ENCODE measurements around the gene SSC5D. TPM values are rescaled to one million over a fixed set of nuclear protein-coding genes. Genes with fewer than 3 reads are reported as not detected.
A peak's percentile ranks its signal among the peaks of the same experiment; 100 is the strongest.

Gene SSC5D
- total RNA-seq, 1 donor from 2014 or later = 34.5 TPM

GRCh38 chr19:55477905-55478304 lies 10.3 kb upstream of the SSC5D start:
- peaks cover 41% of the 10 kb centered on the region for H3K4me1 Mint-ChIP-seq (ENCODE audit: low read depth)
- TF ChIP-seq CTCF (IDR thresholded peaks at IDR 0.05) = no peak
- peak; percentile 70 for DNase-seq (ENCODE audit: low spot score)
- H3K4me3 Mint-ChIP-seq (ENCODE audit: unreplicated experiment) = peak overlapping the region; percentile 94
- H3K27ac Mint-ChIP-seq (ENCODE audit: unreplicated experiment) = peak overlapping the region; percentile 67
- no peaks in the 10 kb centered on the region for H3K9me3 Mint-ChIP-seq (ENCODE audit: low read depth)
- H3K27me3 Mint-ChIP-seq (ENCODE audit: low read depth) = no peaks in the 10 kb centered on the region
- no peaks in the 10 kb centered on the region for H3K36me3 Mint-ChIP-seq (ENCODE audit: low read depth)

DNA sequence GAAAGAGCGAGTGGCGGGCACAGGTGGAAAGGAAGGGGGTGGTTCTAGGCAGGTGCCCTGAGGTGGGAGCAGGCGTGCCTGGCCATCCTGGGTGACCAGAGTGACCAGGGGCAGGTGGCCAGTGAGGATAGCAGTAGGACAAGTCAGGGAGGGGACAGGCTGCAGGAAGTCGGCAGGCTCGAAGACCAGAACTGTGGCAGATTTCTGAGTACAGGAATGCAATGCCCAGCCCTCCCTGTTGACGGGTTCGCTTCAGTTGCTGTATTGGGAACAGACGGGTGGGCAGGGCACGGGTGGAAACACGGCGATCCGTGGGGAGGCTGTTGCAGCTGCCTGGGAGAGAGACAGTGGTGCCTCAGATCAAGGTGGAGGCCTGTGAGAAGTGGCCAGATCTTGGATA lies 9.9 kb upstream of the SSC5D start:
- peak; percentile 86 for DNase-seq (ENCODE audit: low spot score)
- Mint-ChIP-seq H3K36me3 (ENCODE audit: low read depth) (no peaks in the 10 kb centered on the region), H3K9me3 (ENCODE audit: low read depth) (no peaks in the 10 kb centered on the region), H3K27me3 (ENCODE audit: low read depth) (no peaks in the 10 kb centered on the region), H3K27ac (ENCODE audit: unreplicated experiment) (peak overlapping the region; percentile 23), H3K4me1 (ENCODE audit: low read depth) (peaks cover 41% of the 10 kb centered on the region), H3K4me3 (ENCODE audit: unreplicated experiment) (peak overlapping the region; percentile 94)
- TF ChIP-seq CTCF (IDR thresholded peaks at IDR 0.05) = no peak

DNA sequence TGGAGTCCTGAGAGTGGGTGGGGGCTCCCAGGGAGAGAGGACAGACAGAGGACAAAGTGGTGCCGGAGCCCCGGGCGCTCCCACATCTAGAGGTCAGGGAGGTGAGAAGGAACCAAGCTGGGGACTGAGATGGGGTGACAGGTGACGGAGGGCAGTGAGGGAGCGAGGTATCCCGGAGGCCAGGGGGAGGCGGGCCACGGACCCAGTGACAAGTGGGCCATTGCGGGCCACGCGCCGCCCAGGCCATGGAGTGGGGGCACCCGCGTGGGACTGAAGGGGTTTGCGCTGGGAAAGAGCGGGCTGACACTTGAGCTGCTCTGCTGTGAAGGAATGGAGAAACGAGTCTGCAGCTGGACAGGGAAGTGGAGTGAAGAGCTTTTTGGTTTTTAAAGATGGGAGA lies 9.2 kb upstream of the SSC5D start:
- H3K27ac Mint-ChIP-seq (ENCODE audit: unreplicated experiment) = no peak overlapping the region
- no peak for TF ChIP-seq CTCF (IDR thresholded peaks at IDR 0.05)
- H3K9me3 Mint-ChIP-seq (ENCODE audit: low read depth) = no peaks in the 10 kb centered on the region
- peaks cover 41% of the 10 kb centered on the region for H3K4me1 Mint-ChIP-seq (ENCODE audit: low read depth)
- H3K4me3 Mint-ChIP-seq (ENCODE audit: unreplicated experiment) = no peak overlapping the region
- no peaks in the 10 kb centered on the region for H3K36me3 Mint-ChIP-seq (ENCODE audit: low read depth)
- DNase-seq (ENCODE audit: low spot score) = peak; percentile 87
- no peaks in the 10 kb centered on the region for H3K27me3 Mint-ChIP-seq (ENCODE audit: low read depth)

DNA sequence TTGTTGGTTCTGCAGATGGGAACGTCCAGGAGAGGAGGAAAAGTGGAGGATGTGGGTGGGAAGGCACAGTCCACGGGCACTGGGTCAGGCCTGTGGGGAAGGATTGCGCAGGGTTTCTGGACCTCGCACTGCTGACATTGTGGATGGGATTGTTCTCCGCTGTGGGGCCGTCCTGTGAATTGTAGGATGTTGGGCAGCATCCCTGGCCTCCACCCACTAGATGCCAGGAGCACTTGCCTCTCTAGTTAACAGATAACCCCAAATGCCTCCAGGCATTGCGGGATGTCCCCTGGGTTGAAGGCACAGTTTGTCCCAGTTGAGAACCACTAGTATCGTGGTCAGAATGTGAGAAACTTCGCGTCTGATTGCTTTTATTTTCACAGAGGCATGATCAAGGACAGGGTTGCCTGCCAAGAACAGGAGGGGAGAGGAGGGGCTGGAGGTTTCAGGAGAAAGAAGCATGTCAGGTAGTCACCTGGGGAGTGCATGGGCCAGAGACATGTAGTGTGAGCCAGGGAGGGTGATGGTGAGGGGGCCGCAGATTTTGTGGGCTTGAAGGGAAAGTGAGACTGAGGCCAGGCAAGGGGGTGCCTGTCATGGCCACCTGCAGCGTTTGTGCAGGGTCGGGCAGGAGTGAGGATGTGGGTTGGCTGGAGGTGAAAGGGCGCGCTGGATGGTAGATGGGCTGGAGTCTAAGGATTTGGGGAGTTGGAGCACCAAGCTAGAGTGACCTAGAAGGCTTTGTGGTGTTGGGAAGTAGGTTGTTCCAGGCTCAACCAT lies 8.6 kb upstream of the SSC5D start:
- no peak for DNase-seq (ENCODE audit: low spot score)
- Mint-ChIP-seq H3K4me3 (ENCODE audit: unreplicated experiment) (peak overlapping the region; percentile 26), H3K27ac (ENCODE audit: unreplicated experiment) (peak overlapping the region; percentile 3), H3K27me3 (ENCODE audit: low read depth) (no peaks in the 10 kb centered on the region), H3K4me1 (ENCODE audit: low read depth) (peaks cover 38% of the 10 kb centered on the region), H3K9me3 (ENCODE audit: low read depth) (no peaks in the 10 kb centered on the region), H3K36me3 (ENCODE audit: low read depth) (no peaks in the 10 kb centered on the region)
- no peak for TF ChIP-seq CTCF (IDR thresholded peaks at IDR 0.05)

GRCh38 chr19:55481148-55481793 lies 7.0 kb upstream of the SSC5D start:
- no peak for TF ChIP-seq CTCF (IDR thresholded peaks at IDR 0.05)
- H3K4me3 Mint-ChIP-seq (ENCODE audit: unreplicated experiment) = no peak overlapping the region
- H3K36me3 Mint-ChIP-seq (ENCODE audit: low read depth) = no peaks in the 10 kb centered on the region
- no peaks in the 10 kb centered on the region for H3K27me3 Mint-ChIP-seq (ENCODE audit: low read depth)
- no peaks in the 10 kb centered on the region for H3K9me3 Mint-ChIP-seq (ENCODE audit: low read depth)
- H3K27ac Mint-ChIP-seq (ENCODE audit: unreplicated experiment) = no peak overlapping the region
- H3K4me1 Mint-ChIP-seq (ENCODE audit: low read depth) = peaks cover 36% of the 10 kb centered on the region
- peak; percentile 81 for DNase-seq (ENCODE audit: low spot score)

Measured in chondrocyte (in vitro differentiated cells).